Measurements from ENCODE around the gene PRKCE. TPM values are rescaled to one million over a fixed set of nuclear protein-coding genes. Genes with fewer than 3 reads are reported as not detected.

Gene PRKCE
- total RNA-seq, 1 experiment from 2014 or later, result 14.8 TPM

DNA sequence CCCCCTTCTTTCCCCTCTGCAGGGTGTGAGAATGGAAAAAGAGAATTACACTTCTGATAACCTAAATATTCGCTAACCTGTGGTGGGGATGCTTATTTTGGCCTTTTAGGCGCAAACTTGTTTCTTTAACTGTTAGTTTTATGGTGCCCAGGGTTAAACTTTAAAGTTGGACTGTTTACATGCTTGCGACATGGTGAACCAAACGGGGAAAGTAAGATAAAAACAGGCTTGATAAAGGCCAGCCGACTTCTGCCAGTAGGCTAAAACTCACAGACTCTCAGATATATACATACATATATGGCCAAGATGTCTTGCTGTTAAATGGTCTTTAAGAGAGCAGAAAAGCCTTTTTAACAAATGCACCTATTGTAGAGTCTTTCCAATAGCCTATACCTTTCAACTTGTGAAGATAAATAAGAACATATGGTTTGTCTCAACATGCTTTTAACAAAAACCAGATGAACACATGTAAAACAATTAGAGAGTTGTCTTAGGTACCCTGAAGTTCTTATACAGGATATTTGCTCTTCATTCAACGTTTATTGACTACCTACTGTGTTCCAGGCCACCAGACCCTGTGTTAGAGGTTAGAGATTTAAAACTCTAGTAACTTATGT, 29.0 kb downstream of the PRKCE start:
- no peak for TF ChIP-seq POLR2A (IDR thresholded peaks at IDR 0.05; ENCODE audit: borderline replicate concordance, extremely low read depth, insufficient read depth, insufficient read length)
- TF ChIP-seq EZH2phosphoT487 (IDR thresholded peaks at IDR 0.05; ENCODE audit: borderline replicate concordance), result no peak
- TF ChIP-seq JUND (IDR thresholded peaks at IDR 0.05), result no peak
- TF ChIP-seq SRF (IDR thresholded peaks at IDR 0.05; ENCODE audit: low read depth), result no peak
- no peak for TF ChIP-seq ELF1 (IDR thresholded peaks at IDR 0.05; ENCODE audit: borderline replicate concordance, low read depth)
- no peak for TF ChIP-seq YY1 (IDR thresholded peaks at IDR 0.05; ENCODE audit: extremely low read depth, insufficient replicate concordance, low read depth, low read length)
- TF ChIP-seq, protein P1, sequence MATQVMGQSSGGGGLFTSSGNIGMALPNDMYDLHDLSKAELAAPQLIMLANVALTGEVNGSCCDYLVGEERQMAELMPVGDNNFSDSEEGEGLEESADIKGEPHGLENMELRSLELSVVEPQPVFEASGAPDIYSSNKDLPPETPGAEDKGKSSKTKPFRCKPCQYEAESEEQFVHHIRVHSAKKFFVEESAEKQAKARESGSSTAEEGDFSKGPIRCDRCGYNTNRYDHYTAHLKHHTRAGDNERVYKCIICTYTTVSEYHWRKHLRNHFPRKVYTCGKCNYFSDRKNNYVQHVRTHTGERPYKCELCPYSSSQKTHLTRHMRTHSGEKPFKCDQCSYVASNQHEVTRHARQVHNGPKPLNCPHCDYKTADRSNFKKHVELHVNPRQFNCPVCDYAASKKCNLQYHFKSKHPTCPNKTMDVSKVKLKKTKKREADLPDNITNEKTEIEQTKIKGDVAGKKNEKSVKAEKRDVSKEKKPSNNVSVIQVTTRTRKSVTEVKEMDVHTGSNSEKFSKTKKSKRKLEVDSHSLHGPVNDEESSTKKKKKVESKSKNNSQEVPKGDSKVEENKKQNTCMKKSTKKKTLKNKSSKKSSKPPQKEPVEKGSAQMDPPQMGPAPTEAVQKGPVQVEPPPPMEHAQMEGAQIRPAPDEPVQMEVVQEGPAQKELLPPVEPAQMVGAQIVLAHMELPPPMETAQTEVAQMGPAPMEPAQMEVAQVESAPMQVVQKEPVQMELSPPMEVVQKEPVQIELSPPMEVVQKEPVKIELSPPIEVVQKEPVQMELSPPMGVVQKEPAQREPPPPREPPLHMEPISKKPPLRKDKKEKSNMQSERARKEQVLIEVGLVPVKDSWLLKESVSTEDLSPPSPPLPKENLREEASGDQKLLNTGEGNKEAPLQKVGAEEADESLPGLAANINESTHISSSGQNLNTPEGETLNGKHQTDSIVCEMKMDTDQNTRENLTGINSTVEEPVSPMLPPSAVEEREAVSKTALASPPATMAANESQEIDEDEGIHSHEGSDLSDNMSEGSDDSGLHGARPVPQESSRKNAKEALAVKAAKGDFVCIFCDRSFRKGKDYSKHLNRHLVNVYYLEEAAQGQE (IDR thresholded peaks at IDR 0.05; ENCODE audit: low read depth), result no peak
- TF ChIP-seq EZH2 (IDR thresholded peaks at IDR 0.05), result no peak
- no peak for TF ChIP-seq ZNF274 (IDR thresholded peaks at IDR 0.05; ENCODE audit: low read depth, low read length)
- no peak for TF ChIP-seq RAD21 (IDR thresholded peaks at IDR 0.05; ENCODE audit: low read depth)
- no peak for TF ChIP-seq CBX3 (IDR thresholded peaks at IDR 0.05; ENCODE audit: low read depth)
- TF ChIP-seq, protein P2, sequence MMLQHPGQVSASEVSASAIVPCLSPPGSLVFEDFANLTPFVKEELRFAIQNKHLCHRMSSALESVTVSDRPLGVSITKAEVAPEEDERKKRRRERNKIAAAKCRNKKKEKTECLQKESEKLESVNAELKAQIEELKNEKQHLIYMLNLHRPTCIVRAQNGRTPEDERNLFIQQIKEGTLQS (IDR thresholded peaks at IDR 0.05), result no peak
- intact Hi-C loops (cut with micrococcal nuclease), result loop anchor here (1.0 kb wide), 1 partner anchor 29 kb away; the partner anchor contains the start of gene PRKCE
- Histone ChIP-seq H3K79me2 (ENCODE audit: insufficient read depth, low read length) (peaks cover 41% of the 10 kb centered on the region), H3K4me2 (ENCODE audit: low read length) (no peak overlapping the region), H3K9me2 (ENCODE audit: insufficient read depth) (no peaks in the 10 kb centered on the region), H3K27me3 (ENCODE audit: insufficient read depth, low read length) (no peaks in the 10 kb centered on the region), H3K4me3 (replicated peaks in 1 of 2; ENCODE audit: low read depth in 1 of 2, low read length in 2 of 2) (no peak overlapping the region), H3K4me1 (ENCODE audit: control insufficient read depth in 1 of 2, insufficient read depth in 2 of 2, low read length in 2 of 2) (peaks cover 42 to 80% of the 10 kb centered on the region in 2 experiments), H3K9ac (ENCODE audit: low read length) (no peak overlapping the region), H3K9me3 (ENCODE audit: control insufficient read depth in 1 of 2, insufficient read depth in 1 of 2, low read depth in 1 of 2, low read length in 2 of 2) (no peaks in the 10 kb centered on the region), H4K20me1 (ENCODE audit: insufficient read depth) (no peaks in the 10 kb centered on the region; the same call in 1 of the 2 replicates), H2AFZ (ENCODE audit: low read depth, low read length, poor library complexity, severe bottlenecking) (no peak overlapping the region), H3K27ac (ENCODE audit: low read depth, low read length) (no peak overlapping the region), H3K36me3 (ENCODE audit: control insufficient read depth in 1 of 2, insufficient read depth in 2 of 2, low read length in 2 of 2) (no peaks in the 10 kb centered on the region)
- ChIA-PET CTCF (no interaction called here), RAD21 (ENCODE audit: low non-redundant PET in 1 of 2, low total read pairs in 2 of 2, uncharacterized antibody in 2 of 2, unreplicated experiment in 2 of 2) (no interaction called here), POLR2A (no interaction called here)
- DNase-seq (ENCODE audit: low read depth, low spot score) (no peak), ATAC-seq (no peak)
- no TSS peak for BruUV-seq (replicated peaks)
